HG03175 (cell line): Measurements from ENCODE around the gene PCDHGB7.
A peak's percentile ranks its signal among the peaks of the same experiment; 100 is the strongest.
"Not testable (repeated sequence)": the region's sequence is repeated elsewhere in the genome, so short reads cannot be mapped to it uniquely, and the experiment has no call there.

Experiments used
- ATAC-seq: cut with Tn5 transposase; IDR thresholded peaks from one replicate; pipeline ENCODE4 v1.9.1; 2021; ENCODE audit warnings: mild to moderate bottlenecking, moderate library complexity; ENCODE audit not compliant: unreplicated experiment

PCDHGB7 gene

DNA sequence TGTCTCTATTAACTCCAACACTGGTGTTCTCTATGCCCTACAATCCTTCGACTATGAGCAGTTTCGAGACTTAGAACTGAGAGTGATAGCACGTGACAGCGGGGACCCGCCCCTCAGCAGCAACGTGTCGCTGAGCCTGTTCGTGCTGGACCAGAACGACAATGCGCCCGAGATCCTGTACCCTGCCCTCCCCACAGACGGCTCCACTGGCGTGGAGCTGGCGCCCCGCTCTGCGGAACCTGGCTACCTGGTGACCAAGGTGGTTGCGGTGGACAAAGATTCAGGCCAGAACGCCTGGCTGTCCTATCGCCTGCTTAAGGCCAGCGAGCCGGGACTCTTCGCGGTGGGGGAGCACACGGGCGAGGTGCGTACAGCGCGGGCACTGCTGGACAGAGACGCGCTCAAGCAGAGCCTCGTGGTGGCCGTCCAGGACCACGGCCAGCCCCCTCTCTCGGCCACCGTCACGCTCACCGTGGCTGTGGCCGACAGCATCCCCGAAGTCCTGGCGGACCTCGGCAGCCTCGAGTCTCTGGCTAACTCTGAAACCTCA is 5.3 kb downstream of the PCDHGB7 start:
- ATAC-seq: no peak

DNA sequence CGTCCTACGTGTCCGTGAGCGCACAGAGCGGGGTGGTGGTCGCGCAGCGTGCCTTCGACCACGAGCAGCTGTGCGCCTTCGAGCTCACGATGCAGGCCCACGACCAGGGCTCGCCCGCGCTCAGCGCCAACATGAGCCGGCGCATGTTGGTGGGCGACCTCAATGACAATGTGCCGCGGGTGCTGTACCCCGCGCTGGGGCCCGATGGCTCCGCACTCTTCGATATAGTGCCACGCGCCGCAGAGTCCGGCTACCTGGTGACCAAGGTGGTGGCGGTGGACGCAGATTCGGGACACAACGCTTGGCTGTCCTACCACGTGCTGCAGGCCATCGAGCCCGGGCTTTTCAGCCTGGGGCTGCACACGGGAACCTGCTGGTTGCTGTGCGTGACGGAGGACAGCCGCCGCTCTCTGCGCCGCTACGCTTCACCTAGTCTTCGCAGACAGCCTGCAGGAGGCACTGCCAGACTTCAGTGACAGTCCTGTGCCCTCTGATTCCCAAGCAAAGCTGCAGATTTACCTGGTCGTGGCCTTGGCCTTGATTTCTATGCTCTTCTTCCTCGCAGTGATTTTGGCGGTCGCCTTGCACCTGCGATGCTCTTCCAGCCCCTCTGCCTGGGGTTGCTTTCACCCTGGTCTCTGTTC is 10.4 kb downstream of the PCDHGB7 start:
- no peak for ATAC-seq

DNA sequence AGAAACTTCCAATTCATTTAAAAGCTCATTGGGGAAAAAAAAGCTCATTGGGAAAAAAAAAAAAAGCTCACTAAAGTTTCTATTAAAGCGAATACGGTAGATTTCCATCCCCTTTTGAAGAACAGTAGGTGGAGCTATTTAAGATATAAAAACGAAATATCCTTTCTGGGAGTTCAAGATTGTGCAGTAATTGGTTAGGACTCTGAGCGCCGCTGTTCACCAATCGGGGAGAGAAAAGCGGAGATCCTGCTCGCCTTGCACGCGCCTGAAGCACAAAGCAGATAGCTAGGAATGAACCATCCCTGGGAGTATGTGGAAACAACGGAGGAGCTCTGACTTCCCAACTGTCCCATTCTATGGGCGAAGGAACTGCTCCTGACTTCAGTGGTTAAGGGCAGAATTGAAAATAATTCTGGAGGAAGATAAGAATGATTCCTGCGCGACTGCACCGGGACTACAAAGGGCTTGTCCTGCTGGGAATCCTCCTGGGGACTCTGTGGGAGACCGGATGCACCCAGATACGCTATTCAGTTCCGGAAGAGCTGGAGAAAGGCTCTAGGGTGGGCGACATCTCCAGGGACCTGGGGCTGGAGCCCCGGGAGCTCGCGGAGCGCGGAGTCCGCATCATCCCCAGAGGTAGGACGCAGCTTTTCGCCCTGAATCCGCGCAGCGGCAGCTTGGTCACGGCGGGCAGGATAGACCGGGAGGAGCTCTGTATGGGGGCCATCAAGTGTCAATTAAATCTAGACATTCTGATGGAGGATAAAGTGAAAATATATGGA is 13.0 kb downstream of the PCDHGB7 start, which contains the start of gene PCDHGA12:
TSS of gene PCDHGA12 (plus strand) at position 176 of the 782 bp plus-strand sequence. CDS start at position 429, 253 bp downstream.
- ATAC-seq: peak; percentile 92

DNA sequence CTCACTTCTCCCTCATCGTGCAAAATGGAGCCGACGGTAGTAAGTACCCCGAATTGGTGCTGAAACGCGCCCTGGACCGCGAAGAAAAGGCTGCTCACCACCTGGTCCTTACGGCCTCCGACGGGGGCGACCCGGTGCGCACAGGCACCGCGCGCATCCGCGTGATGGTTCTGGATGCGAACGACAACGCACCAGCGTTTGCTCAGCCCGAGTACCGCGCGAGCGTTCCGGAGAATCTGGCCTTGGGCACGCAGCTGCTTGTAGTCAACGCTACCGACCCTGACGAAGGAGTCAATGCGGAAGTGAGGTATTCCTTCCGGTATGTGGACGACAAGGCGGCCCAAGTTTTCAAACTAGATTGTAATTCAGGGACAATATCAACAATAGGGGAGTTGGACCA is 13.8 kb downstream of the PCDHGB7 start:
- ATAC-seq: no peak

DNA sequence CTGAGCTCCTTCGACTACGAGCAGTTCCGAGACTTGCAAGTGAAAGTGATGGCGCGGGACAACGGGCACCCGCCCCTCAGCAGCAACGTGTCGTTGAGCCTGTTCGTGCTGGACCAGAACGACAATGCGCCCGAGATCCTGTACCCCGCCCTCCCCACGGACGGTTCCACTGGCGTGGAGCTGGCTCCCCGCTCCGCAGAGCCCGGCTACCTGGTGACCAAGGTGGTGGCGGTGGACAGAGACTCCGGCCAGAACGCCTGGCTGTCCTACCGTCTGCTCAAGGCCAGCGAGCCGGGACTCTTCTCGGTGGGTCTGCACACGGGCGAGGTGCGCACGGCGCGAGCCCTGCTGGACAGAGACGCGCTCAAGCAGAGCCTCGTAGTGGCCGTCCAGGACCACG is 14.8 kb downstream of the PCDHGB7 start:
- ATAC-seq: not testable (repeated sequence)

DNA sequence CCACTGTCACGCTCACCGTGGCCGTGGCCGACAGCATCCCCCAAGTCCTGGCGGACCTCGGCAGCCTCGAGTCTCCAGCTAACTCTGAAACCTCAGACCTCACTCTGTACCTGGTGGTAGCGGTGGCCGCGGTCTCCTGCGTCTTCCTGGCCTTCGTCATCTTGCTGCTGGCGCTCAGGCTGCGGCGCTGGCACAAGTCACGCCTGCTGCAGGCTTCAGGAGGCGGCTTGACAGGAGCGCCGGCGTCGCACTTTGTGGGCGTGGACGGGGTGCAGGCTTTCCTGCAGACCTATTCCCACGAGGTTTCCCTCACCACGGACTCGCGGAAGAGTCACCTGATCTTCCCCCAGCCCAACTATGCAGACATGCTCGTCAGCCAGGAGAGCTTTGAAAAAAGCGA is 15.2 kb downstream of the PCDHGB7 start:
- ATAC-seq: not testable (repeated sequence)

DNA sequence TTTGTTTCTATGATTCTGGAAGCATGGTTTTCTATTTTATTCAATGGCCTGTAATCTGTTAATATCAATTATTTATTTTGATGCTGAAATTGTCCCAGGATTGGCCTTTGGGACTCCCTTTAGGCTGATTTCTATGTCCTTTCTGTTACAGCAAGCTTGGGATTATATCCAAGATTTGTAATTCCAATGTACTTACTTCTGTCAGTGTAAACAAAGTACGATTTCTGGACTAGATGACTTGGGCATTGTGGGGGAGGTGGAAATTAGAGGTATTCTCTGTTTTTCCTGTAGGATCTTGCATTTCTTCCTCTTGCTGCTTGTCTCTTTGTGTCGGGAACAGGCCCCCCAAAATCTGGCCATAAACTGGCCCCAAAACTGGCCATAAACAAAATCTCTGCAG is 16.5 kb downstream of the PCDHGB7 start:
- no peak for ATAC-seq

DNA sequence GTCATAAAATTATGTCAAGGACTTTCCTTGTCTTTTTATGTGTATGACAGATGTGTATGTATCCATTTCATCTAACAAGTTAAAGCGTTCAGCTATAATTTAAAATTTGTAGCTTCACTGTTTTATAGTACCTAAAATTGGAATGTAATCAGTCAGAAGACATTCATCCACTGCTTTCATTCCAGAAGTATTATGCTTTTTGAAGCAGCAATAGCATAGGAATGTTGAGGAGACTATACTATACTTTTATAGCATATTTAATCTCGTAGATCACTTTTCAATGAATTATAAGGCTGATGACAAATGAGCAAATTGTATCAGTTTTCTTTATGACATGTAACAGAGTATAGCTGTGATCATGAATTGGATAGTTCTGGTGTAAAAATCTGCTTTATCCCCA is 19.7 kb downstream of the PCDHGB7 start:
- no peak for ATAC-seq

DNA sequence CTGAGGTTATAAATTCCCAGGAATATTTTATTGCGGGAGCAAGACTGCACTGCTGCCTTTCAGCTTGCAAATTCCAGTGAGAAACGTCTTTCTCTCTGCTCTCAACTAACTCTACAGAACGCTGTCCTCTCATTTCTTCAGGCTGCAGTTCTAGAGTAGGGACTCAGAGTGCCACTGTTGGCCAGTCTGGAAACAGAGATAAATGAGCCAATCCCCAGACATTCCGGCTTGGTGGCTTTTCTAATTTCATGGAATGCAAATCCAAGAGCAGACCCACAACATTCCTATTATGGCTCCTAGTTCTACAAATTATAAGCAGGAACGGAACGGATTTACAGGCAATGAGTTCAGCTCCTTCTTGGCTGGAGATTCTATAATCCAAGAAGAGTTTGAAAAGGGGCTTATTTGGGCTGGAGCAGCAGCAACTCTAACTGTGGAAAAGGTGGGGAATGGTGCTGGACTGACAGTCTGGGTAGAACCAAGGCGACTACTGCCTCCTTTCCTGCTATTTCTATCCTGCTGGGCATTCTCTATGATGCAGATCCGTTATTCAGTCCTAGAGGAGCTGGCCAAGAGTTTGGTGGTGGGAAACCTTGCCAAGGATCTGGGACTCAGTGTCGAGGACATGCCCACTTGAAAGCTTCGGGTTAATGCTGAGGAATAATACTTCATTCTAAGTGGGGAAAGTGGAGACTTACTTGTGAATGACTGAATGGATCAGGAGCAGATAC is 22.1 kb downstream of the PCDHGB7 start:
- no peak for ATAC-seq

DNA sequence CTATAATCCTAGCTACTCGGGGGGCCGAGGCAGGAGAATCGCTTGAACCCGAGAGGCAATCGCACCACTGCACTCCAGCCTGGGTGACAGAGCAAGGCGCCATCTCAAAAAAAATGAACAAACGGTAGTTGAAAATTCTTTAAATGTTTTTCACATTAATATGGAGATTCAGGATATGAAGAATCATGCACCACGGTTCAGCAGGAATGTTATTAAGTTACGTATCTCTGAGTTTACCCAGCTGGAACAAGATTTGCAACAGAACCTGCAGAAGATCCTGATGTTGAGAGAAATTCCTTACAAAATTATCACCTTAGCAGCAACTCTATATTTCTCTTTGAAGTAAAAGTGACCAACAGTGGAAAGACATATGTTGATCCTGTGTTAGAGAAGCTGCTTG is 22.9 kb downstream of the PCDHGB7 start:
- ATAC-seq: no peak

DNA sequence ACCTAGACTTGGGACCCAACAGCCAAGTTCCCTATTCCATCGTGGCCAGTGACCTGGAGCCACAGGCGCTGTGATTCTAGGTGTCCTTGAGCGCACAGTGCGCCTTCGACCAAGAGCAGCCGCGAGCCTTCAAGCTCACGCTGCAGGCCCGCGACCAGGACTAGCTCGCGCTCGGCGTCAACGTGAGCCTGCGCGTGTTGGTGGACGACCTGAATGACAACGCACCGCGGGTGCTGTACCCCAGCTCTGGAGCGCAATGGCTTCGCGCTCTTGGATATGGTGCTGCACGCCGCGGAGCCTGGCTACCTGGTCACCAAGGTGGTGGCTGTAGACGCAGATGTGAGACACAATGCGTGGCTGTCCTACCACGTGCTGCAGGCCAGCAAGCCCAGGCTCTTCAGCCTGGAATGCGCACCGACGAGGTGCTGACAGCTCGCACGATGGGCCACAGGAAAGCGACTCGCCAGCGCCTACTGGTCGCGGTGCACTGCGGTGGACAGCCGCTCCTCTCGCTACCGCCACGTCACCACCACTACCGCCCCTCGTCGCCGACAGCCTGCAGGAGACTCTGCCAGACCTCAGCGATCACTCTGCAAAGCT is 24.2 kb downstream of the PCDHGB7 start:
- no peak for ATAC-seq

DNA sequence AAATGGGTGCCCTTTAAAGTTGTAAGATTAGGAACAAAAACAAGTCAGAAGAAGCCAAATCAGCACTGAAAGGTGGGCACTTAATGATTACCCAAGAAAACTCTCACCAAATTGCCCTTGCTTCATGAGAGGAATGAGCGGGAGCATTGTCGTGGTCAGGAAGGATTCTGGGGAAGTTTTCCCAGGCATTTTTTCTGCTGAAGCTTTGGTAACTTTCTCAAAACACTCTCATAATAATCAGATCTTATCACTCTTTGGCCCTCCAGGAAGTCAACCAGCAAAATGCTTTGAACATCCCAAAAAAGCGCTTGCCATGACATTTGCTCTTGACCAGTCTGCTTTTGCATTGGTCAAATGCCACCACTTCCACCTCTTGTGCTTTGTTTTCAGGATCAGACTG is 47.9 kb downstream of the PCDHGB7 start:
- ATAC-seq: no peak
